SU-DHL-6 (cell line): ENCODE results near the gene COPE.

Source experiments
- CTCF ChIP-seq: fragments of 200-600 bp; sonication (generic); IDR thresholded peaks from one replicate; pipeline ENCODE4 v1.5.1; 2017; ENCODE audit warnings: antibody characterized with exemption, mild to moderate bottlenecking, low read length, moderate library complexity; ENCODE audit not compliant: insufficient read depth, poor library complexity, severe bottlenecking
- EZH2phosphoT487 ChIP-seq: fragments of 200-600 bp; sonication (generic), shearing (Covaris generic); conservative IDR thresholded peaks from 2 replicates; pipeline ENCODE4 v1.6.1; 2018; ENCODE audit warnings: mild to moderate bottlenecking, antibody characterized with exemption, low read length, moderate library complexity, mixed read lengths

- TF ChIP-seq CTCF (no peak), EZH2phosphoT487 (no peak)
Observed at GRCh38 chr19:18943465-18943864, 24.3 kb upstream of the COPE start.
